ENCODE results near the gene WDR91. TPM values are rescaled to one million over a fixed set of nuclear protein-coding genes. Genes with fewer than 3 reads are reported as not detected.

The WDR91 gene
- total RNA-seq, 2 donors from 2014 or later, result 36.2 to 78.3 TPM

GRCh38 chr7:135209225-135209834 lies 2.0 kb downstream of the WDR91 start:
- peaks cover 8% of the 10 kb centered on the region for H3K36me3 ChIP-seq
- H3K27ac ChIP-seq, result no peak overlapping the region
- no peaks in the 10 kb centered on the region for H3K9me3 ChIP-seq
- TF ChIP-seq, protein P1, sequence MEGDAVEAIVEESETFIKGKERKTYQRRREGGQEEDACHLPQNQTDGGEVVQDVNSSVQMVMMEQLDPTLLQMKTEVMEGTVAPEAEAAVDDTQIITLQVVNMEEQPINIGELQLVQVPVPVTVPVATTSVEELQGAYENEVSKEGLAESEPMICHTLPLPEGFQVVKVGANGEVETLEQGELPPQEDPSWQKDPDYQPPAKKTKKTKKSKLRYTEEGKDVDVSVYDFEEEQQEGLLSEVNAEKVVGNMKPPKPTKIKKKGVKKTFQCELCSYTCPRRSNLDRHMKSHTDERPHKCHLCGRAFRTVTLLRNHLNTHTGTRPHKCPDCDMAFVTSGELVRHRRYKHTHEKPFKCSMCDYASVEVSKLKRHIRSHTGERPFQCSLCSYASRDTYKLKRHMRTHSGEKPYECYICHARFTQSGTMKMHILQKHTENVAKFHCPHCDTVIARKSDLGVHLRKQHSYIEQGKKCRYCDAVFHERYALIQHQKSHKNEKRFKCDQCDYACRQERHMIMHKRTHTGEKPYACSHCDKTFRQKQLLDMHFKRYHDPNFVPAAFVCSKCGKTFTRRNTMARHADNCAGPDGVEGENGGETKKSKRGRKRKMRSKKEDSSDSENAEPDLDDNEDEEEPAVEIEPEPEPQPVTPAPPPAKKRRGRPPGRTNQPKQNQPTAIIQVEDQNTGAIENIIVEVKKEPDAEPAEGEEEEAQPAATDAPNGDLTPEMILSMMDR (IDR thresholded peaks at IDR 0.05), result no peak
- peak overlapping the region; percentile 15 for H3K4me3 ChIP-seq
- no peaks in the 10 kb centered on the region for H3K27me3 ChIP-seq (replicated peaks; ENCODE audit: insufficient read depth)
- ATAC-seq (ENCODE audit: insufficient number of reproducible peaks, low FRiP score, low read depth) (no peak), DNase-seq (ENCODE audit: low spot score) (no peak)
- peaks cover 12 to 47% of the 10 kb centered on the region in 2 donors for H3K4me1 ChIP-seq (ENCODE audit: control insufficient read depth in 1 of 2, low read depth in 2 of 2)

GRCh38 chr7:135208102-135208793 lies 3.1 kb downstream of the WDR91 start:
- Histone ChIP-seq H3K4me3 (peak overlapping the region; percentile 15), H3K4me1 (ENCODE audit: control insufficient read depth in 1 of 2, low read depth in 2 of 2) (peaks cover 12 to 55% of the 10 kb centered on the region in 2 donors), H3K27me3 (replicated peaks; ENCODE audit: insufficient read depth) (no peaks in the 10 kb centered on the region), H3K36me3 (peaks cover 17% of the 10 kb centered on the region), H3K9me3 (no peaks in the 10 kb centered on the region), H3K27ac (peak overlapping the region in 1 of 2 donors; percentile 5)
- DNase-seq (ENCODE audit: low spot score) (no peak), ATAC-seq (ENCODE audit: insufficient number of reproducible peaks, low FRiP score, low read depth) (no peak)
- TF ChIP-seq, protein P1 (IDR thresholded peaks at IDR 0.05), result no peak

DNA sequence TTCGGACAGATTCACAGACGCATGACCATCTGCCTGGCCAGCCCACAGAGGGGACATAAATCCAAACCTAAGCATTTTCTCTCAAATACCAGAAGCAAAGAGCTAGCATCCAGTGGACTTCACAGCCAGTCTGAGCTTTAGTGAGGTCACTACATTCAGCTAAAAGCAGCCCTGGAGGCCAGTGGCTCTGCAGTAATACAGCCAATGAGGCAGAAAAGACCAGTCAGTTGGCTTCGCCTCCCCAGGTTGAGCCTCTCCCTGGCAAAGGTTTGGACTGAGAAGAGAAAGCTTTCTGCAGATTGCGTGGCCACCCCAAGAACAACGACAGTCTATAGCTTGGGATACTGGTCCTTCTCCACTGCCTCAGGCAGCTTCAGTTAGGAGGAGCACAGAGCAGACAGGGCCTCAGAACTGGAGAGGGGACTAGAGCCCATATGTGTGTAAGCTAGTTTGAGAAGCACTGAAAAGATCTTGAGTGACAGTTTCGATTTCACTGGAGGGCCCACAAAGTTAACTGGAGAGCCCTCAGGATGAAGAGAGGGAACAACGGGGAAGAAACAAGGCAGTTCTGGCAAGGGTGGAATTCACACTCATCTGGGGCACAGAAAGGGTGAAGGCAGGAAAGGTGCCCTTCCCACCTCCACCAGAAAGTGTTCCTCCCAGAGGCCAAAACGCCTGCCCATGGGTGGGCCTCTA lies 3.8 kb downstream of the WDR91 start:
- no peak for ATAC-seq (ENCODE audit: insufficient number of reproducible peaks, low FRiP score, low read depth)
- no peak for DNase-seq (ENCODE audit: low spot score)
- TF ChIP-seq, protein P1 (IDR thresholded peaks at IDR 0.05), result no peak
- Histone ChIP-seq H3K27ac (no peak overlapping the region), H3K9me3 (no peaks in the 10 kb centered on the region), H3K27me3 (replicated peaks; ENCODE audit: insufficient read depth) (no peaks in the 10 kb centered on the region), H3K4me1 (ENCODE audit: control insufficient read depth in 1 of 2, low read depth in 2 of 2) (peaks cover 12 to 62% of the 10 kb centered on the region in 2 donors), H3K4me3 (no peak overlapping the region), H3K36me3 (peaks cover 17% of the 10 kb centered on the region)

DNA sequence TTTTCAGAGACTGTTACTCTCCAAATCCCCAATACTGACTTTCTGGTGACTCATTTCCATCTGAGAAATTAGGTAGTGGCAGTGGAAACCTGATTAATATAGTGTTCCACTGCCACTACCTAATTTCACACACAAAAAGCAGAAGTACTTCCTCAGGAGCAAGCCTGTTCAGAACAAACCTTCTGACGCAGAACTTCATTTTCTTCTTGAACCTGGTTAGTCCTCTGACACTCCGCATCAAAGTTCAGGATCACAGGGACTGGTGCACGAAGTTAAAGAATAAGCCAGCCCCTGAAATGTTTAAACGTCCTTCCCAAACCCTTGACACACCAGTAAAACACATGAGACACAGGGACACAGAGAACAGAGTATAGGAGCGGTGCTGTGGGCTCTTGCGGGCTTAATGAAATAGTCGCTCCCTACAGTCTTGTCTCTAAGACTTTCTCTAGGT lies 4.4 kb downstream of the WDR91 start:
- ATAC-seq (ENCODE audit: insufficient number of reproducible peaks, low FRiP score, low read depth) (no peak), DNase-seq (ENCODE audit: low spot score) (no peak)
- Histone ChIP-seq H3K4me1 (ENCODE audit: control insufficient read depth in 1 of 2, low read depth in 2 of 2) (peaks cover 12 to 64% of the 10 kb centered on the region in 2 donors), H3K4me3 (no peak overlapping the region), H3K27ac (no peak overlapping the region), H3K36me3 (peaks cover 18% of the 10 kb centered on the region), H3K9me3 (no peaks in the 10 kb centered on the region), H3K27me3 (replicated peaks; ENCODE audit: insufficient read depth) (no peaks in the 10 kb centered on the region)
- TF ChIP-seq, protein P1 (IDR thresholded peaks at IDR 0.05), result no peak

- H3K27me3 ChIP-seq (replicated peaks; ENCODE audit: insufficient read depth), result no peaks in the 10 kb centered on the region
- peaks cover 24% of the 10 kb centered on the region for H3K36me3 ChIP-seq
- TF ChIP-seq, protein P1 (IDR thresholded peaks at IDR 0.05), result no peak
- DNase-seq (ENCODE audit: low spot score), result no peak
- H3K4me1 ChIP-seq (ENCODE audit: control insufficient read depth in 1 of 2, low read depth in 2 of 2), result peaks cover 12 to 64% of the 10 kb centered on the region in 2 donors
- no peaks in the 10 kb centered on the region for H3K9me3 ChIP-seq
- H3K27ac ChIP-seq, result no peak overlapping the region
- no peak for ATAC-seq (ENCODE audit: insufficient number of reproducible peaks, low FRiP score, low read depth)
- no peak overlapping the region for H3K4me3 ChIP-seq
Observed at GRCh38 chr7:135205850-135206249, 5.5 kb downstream of the WDR91 start.

Measured in thoracic aorta (tissue), 2 donors.